MM.1S (cell line): ENCODE measurements around the gene L3MBTL4.

Experiments used
- DNase-seq: peaks from one replicate; pipeline ENCODE4 v3.0.0-alpha.2; 2015
- H2AFZ ChIP-seq: fragments of 300-600 bp; sonication (generic); 2 replicates; pipeline ENCODE4 v1.6.0; 2016; ENCODE audit warnings: antibody characterized with exemption, low read length
- H3F3A ChIP-seq: fragments of 300-600 bp; sonication (generic); 2 replicates; pipeline ENCODE4 v1.6.1; 2016; ENCODE audit warnings: mild to moderate bottlenecking, antibody characterized with exemption, low read length, moderate library complexity, mixed read lengths; ENCODE audit not compliant: insufficient read depth
- H3K27ac ChIP-seq: fragments of 300-600 bp; sonication (generic); 2 replicates; pipeline ENCODE4 v1.5.1; 2016; ENCODE audit warnings: mild to moderate bottlenecking, low read length
- H3K27me3 ChIP-seq: fragments of 300-600 bp; sonication (generic); replicated peaks from 2 replicates; pipeline ENCODE4 v1.6.0; 2016; ENCODE audit warnings: low read length; ENCODE audit not compliant: insufficient read depth
- H3K36me3 ChIP-seq: fragments of 300-600 bp; sonication (generic); replicated peaks from 2 replicates; pipeline ENCODE4 v1.6.1; 2016; ENCODE audit warnings: mild to moderate bottlenecking, low read length, mixed read lengths; ENCODE audit not compliant: insufficient read depth
- H3K4me1 ChIP-seq: fragments of 300-600 bp; sonication (generic); 2 replicates; pipeline ENCODE4 v1.6.1; 2016; ENCODE audit warnings: low read length, mixed read lengths
- H3K4me2 ChIP-seq: fragments of 300-600 bp; sonication (generic); 2 replicates; pipeline ENCODE4 v1.6.0; 2016; ENCODE audit warnings: low read depth, low read length
- H3K4me3 ChIP-seq: fragments of 300-600 bp; sonication (generic); 2 replicates; pipeline ENCODE4 v1.5.1; 2016; ENCODE audit warnings: low read length, mixed read lengths
- H3K79me2 ChIP-seq: fragments of 300-600 bp; sonication (generic); 2 replicates; pipeline ENCODE4 v1.6.1; 2016; ENCODE audit warnings: mixed run types, low read length, mixed read lengths
- H3K9ac ChIP-seq: fragments of 300-600 bp; sonication (generic); 2 replicates; pipeline ENCODE4 v1.6.1; 2016; ENCODE audit warnings: low read length, mixed read lengths
- H3K9me2 ChIP-seq: fragments of 300-600 bp; sonication (generic); replicated peaks from 2 replicates; pipeline ENCODE4 v1.6.1; 2016; ENCODE audit warnings: mild to moderate bottlenecking, low read length, mixed read lengths; ENCODE audit not compliant: insufficient read depth
- H3K9me3 ChIP-seq: fragments of 300-600 bp; sonication (generic); replicated peaks from 2 replicates; pipeline ENCODE4 v1.6.1; 2016; ENCODE audit warnings: mild to moderate bottlenecking, low read length, mixed read lengths; ENCODE audit not compliant: insufficient read depth
- H4K20me1 ChIP-seq: fragments of 300-600 bp; sonication (generic); 2 replicates; pipeline ENCODE4 v1.6.1; 2016; ENCODE audit warnings: mild to moderate bottlenecking, low read length, moderate library complexity, mixed read lengths; ENCODE audit not compliant: insufficient read depth
- CTCF ChIP-seq: fragments of 300-600 bp; sonication (generic); IDR thresholded peaks from 2 replicates; pipeline ENCODE4 v1.5.1; 2016; ENCODE audit warnings: antibody characterized with exemption, low read length, mixed read lengths
- EZH2 ChIP-seq: fragments of 300-600 bp; sonication (generic); optimal IDR thresholded peaks from 2 replicates; pipeline ENCODE3; 2017; ENCODE audit warnings: low read depth, mild to moderate bottlenecking, antibody characterized with exemption, low read length, mixed read lengths
- EZH2phosphoT487 ChIP-seq: fragments of 300-600 bp; sonication (generic); IDR thresholded peaks from 2 replicates; pipeline ENCODE4 v1.6.1; 2018; ENCODE audit warnings: antibody characterized with exemption, low read length

The L3MBTL4 gene

GRCh38 chr18:6255116-6255705 lies 159.5 kb downstream of the L3MBTL4 start:
- H2AFZ ChIP-seq, result no peak overlapping the region
- no peak overlapping the region for H3K4me3 ChIP-seq
- H3K27ac ChIP-seq, result no peak overlapping the region
- no peaks in the 10 kb centered on the region for H3K9me3 ChIP-seq
- no peak for TF ChIP-seq EZH2phosphoT487
- no peak for TF ChIP-seq EZH2
- no peak for TF ChIP-seq CTCF
- H3K27me3 ChIP-seq, result no peaks in the 10 kb centered on the region
- no peak overlapping the region for H3K9ac ChIP-seq
- H3K4me2 ChIP-seq, result no peak overlapping the region
- no peaks in the 10 kb centered on the region for H3K79me2 ChIP-seq
- H3K4me1 ChIP-seq, result 0 out of 2 replicates have a peak, but pooled peaks cover under 1% of the 10 kb centered on the region
- no peaks in the 10 kb centered on the region for H3F3A ChIP-seq
- H4K20me1 ChIP-seq, result no peaks in the 10 kb centered on the region
- H3K9me2 ChIP-seq, result no peaks in the 10 kb centered on the region
- H3K36me3 ChIP-seq, result no peaks in the 10 kb centered on the region
- DNase-seq, result no peak

DNA sequence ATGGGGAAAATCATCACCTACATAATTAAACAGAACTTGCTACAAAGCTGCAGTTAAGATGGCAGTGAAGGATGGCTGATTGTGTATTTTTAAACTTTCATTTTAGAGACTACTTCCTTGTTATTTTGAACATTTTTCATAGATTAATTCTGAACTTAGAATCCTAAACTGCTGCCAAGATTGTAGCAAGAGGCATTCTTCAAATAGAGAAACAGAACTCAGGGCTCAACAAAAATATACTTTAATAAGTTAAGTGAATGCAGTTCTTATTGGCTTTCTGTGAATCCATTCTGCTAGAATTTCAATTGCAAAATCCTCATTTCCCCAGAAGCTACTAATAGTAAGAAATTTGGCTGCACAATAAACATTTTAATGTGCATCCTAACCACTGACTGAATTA lies 160.3 kb downstream of the L3MBTL4 start:
- DNase-seq, result no peak
- no peaks in the 10 kb centered on the region for H3K9me3 ChIP-seq
- no peak overlapping the region for H2AFZ ChIP-seq
- no peaks in the 10 kb centered on the region for H4K20me1 ChIP-seq
- TF ChIP-seq CTCF (no peak), EZH2 (no peak), EZH2phosphoT487 (no peak)
- peaks cover 8% of the 10 kb centered on the region for H3K4me1 ChIP-seq
- no peak overlapping the region for H3K27ac ChIP-seq
- H3K9me2 ChIP-seq, result no peaks in the 10 kb centered on the region
- H3K79me2 ChIP-seq, result no peaks in the 10 kb centered on the region
- H3K27me3 ChIP-seq, result no peaks in the 10 kb centered on the region
- no peak overlapping the region for H3K4me2 ChIP-seq
- H3F3A ChIP-seq, result no peaks in the 10 kb centered on the region
- no peak overlapping the region for H3K4me3 ChIP-seq
- H3K9ac ChIP-seq, result no peak overlapping the region
- no peaks in the 10 kb centered on the region for H3K36me3 ChIP-seq

DNA sequence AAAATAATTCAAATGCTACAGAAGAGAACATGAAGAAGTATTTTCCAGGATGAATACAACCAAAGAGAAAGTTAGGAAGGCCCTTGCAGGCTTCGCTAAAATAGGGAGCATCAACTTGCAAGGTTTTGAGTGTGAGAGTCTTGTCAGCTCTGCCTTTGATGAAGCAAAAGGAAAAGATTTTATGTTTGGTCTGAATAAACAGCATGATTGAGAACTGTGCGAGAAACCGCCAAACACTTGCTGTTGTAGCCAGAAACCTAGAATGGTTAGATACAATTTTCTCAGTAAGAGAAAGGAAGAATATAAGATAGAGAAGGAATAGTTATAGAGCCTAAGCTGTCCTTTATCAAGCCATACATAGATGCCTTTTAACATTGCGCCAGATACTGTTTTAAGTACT lies 163.6 kb downstream of the L3MBTL4 start:
- Histone ChIP-seq H3F3A (no peaks in the 10 kb centered on the region), H3K27ac (no peak overlapping the region), H4K20me1 (no peaks in the 10 kb centered on the region), H3K79me2 (0 out of 2 replicates have a peak, but pooled peaks cover 3% of the 10 kb centered on the region), H3K4me1 (peaks cover 22% of the 10 kb centered on the region), H3K9me2 (no peaks in the 10 kb centered on the region), H3K4me3 (no peak overlapping the region), H2AFZ (no peak overlapping the region), H3K9me3 (no peaks in the 10 kb centered on the region), H3K4me2 (no peak overlapping the region), H3K27me3 (no peaks in the 10 kb centered on the region), H3K36me3 (no peaks in the 10 kb centered on the region), H3K9ac (no peak overlapping the region)
- no peak for DNase-seq
- no peak for TF ChIP-seq EZH2
- TF ChIP-seq EZH2phosphoT487, result no peak
- no peak for TF ChIP-seq CTCF
